Measurements from ENCODE around the gene JCHAIN.
A peak's percentile ranks its signal among the peaks of the same experiment; 100 is the strongest.
"Not testable (repeated sequence)": the region's sequence is repeated elsewhere in the genome, so short reads cannot be mapped to it uniquely, and the experiment has no call there.

JCHAIN gene

GRCh38 chr4:70666369-70666768 lies at the start of gene JCHAIN:
JCHAIN (minus strand) TSS chr4:70666508; CDS start chr4:70666490, 18 bp downstream.
- no peak for DNase-seq

GRCh38 chr4:70715097-70715496 lies 48.8 kb upstream of the JCHAIN start:
- DNase-seq = no peak

DNA sequence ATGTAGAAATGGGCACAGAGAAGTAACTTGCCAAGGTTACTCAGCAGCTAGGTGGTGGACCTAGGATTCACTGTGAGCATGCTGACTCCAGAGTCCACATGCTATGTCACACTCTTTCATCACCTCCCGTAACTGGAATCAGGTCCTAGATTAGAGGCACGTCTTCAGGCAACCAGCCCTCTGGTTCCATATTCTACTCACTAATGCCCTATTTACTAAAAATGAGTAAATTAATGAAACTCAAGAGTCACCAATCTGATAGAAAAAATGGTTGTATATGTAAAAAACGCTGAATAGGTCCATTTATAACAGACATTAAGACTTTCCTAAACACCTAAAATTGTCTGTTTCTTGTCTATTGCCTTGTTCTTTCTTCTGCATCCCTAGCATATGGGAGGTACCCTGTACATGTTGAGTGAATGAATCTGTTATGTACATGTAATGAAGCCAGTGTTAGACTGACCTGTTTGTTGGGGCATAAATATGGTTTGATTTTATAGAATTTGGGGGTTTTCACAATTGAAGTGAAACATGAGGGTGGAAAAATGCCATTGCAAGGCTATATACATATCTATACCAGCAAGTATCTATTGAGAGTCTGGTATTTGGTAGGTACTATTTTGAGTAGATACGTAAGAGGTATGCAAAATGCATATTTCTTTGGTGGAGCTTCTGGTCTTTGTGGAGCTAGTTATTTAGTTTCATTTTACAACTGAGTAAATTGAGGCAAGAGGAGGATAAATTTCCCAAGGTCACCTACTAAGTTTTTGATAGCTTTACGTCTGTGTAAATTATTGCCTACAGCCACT lies 48.0 kb upstream of the JCHAIN start:
- DNase-seq = no peak

DNA sequence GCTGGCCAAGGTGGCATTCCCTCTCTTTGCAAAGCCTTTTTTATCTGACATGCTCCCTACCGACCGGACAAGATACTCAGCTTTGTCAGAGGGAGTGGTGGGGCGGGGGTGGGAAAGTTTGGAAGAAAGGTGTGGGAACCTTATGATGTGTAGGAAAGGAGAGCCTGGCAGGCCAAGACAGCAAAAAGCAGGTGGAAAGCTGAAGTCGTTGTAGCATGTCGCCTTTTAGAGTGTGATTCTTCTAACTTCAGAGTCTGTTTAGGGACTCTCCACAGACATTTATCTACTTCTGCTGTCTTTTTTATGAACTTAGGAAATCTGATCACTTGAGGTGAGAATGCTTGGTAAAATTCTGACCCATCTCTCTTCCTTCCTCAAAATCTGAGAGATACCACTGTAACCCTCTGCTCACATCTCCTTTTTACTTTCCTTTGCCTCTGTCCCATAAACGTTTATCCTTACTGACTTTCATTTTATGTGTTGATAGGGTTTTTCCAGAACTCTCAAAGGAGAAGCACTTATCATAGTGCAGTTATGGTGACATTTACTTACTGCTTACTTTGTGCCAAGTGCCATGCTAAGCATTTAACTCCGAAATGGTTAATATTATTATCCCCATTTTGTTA lies 47.3 kb upstream of the JCHAIN start:
- no peak for DNase-seq

DNA sequence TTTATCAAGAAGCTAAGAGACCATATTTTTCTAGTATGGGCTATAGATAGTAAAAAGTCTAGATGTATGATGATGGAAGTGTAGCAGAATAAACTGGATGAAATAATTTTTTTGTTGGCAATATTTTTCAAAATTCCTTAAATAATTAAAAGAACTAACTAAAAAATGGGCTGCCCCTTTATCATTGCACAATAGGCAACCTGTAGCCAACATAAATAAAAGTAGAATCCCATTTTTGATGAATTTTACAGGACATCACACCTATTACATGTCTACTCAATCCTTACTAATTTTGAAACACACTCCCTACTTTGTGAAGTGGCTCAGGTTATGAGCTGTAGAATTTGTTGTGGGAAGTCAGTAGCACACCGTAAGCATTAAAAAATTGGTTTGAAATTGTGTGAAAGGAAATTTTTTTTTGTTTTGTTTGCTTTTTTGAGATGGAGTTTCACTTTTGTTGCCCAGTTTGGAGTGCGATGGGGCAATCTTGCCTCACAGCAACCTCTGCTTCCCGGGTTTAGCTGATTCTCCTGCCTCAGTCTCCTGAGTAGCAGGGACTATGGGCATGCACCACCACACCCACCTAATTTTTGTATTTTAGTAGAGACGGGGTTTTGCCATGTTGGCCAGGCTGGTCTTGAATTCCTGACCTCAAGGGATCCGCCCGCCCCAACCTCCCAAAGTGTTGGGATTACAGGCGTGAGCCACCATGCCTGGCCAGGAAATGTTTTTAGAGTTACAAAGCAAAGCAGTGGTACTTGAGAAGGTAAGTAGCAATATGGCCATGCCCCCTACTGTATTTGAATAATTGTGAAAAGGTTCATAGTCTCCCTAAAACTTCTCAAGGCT lies 46.5 kb upstream of the JCHAIN start:
- DNase-seq = no peak

GRCh38 chr4:70712150-70712549 lies 45.8 kb upstream of the JCHAIN start:
- DNase-seq = no peak

GRCh38 chr4:70711599-70711998 lies 45.3 kb upstream of the JCHAIN start:
- DNase-seq = no peak

DNA sequence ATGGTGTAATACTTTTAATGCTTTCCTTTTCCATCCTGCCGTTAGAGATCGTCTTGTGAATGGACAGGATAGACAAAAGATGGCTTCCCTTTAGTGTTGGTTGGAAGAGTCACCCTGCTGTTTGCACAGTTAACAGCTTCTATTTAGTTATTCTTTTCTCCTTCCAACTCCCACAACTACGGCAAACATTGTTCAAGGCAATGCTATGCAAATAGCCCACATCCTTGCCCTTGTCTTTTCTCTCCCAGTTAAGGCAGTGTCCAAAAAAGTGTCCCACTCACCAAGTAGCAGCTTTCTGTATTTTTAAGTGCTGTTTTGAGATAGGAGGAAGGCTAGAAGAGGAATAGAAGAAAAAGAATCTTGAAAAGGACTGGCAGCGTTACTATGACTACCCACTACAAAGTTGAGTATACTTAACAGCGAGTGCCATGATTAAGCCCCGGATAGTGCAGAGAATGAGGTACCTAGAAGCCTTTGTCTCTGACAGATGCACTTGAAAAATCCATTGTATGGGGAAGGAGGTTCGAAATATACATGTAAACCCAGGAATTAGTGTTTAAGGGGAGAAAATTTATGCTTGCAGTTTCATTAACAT lies 43.4 kb upstream of the JCHAIN start:
- DNase-seq = no peak

DNA sequence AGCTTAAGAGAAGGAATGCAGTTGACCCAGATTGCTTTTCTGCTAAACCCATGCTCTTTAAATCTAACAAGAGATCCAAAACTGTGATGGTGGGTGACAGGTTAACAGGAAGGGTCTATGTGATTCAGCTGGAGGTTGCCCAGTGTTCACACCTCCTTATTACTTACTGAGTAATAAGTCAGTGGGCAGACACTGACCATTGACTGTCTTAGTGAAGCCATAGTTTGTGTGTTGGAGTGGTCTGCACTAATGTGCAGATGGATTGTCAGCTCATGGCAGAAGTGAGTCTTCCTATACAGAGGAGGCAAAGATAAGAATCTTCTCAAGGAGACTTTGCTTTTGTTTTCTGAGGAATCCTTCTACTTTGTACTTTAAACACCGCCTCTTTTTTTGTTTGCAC lies 40.2 kb upstream of the JCHAIN start:
- no peak for DNase-seq

- no peak for DNase-seq
Measured at GRCh38 chr4:70706044-70706461, 39.7 kb upstream of the JCHAIN start.

DNA sequence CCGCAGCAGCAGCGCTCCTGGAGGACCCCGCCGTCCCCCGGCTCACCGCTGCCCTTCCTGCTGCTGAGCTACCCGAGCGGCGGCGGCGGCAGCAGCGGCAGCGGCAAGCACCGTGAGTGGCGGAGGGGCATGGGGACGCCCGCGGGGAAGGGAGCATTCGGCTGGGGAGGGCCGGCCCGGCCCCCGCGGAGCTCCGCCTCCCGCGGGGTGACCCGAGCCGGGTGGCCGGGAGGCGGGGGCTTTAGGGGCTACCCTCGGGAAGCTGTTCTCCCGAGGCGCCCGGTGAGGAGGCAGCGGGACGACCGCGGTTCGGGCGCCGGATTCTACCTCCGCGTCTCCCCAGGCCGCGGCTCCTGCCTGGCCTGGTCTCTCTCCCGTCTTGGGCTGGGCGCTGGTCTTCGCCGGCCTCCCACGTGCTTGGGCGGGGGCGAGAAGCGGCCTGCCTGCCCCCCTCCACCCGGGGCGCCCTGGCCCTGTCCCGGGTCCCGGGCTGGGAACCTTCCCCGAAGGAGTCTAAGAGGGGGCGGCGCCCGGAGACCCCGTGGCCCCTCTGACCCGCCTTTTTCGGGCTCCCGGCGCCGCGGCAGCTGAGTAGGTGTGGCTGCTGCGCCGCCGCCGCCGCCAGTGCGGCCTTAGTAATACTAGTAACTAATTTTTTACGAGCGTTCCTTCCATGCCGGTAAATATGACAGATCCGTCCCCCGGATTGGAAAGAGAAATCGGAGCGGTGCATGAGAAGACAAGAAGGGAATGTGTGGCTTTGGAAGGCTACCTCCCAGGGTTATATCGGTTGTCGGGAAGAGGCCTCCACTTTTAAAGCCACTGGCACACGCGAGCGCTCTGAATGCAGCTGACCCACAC lies 39.1 kb upstream of the JCHAIN start:
- peak; percentile 54 for DNase-seq

DNA sequence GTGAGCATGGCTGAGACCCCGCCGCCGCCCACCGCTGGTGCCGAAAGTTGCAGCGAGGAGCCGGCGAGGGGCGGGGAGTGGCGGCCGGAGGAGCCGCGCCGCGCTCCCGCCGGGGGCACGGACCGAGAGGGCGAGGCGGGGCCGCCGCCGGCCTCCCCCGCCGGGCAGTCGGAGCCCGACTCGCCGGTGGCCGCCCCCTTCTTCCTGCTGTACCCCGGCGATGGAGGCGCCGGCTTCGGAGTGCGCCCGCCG lies 38.5 kb upstream of the JCHAIN start:
- DNase-seq = no peak

DNA sequence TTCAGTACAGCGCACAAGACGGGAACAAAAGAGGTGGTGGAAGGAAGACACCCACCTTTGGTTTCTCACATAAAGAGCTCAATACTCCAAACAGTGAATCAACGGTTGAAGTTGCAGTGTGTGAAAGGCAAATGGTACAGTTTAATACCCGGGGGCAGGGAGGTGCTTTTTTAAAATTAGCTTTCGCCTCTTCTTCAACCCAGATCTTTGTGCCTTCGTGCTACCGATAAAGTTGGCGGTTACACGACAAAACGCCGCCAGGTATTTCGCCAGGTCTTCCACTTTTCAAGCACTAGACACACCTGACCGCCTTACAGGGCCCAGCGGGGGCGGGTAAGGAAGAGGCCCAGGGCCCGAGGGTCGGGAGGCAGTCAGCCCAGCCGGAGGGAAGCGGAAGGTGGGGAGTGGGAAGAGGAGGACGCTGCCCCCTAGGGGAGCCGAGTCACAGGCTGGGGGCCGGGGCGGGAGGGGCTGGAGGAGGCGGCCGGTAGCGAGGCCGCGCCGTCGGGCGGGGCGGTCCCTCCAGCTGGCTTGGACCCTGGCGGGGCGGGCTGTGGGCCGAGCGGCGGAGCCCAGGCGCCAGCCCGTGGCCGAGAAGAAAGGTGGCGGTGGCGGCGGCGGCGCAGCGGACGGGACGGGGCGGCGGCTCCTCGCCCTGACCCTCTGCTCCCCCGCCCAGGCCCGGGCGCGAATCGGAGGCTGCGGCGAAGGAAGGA lies 38.1 kb upstream of the JCHAIN start:
- DNase-seq = peak; percentile 56

- peak; percentile 84 for DNase-seq
Measured at GRCh38 chr4:70703619-70704214, 37.4 kb upstream of the JCHAIN start.

- not testable (repeated sequence) for DNase-seq
Measured at GRCh38 chr4:70702592-70702991, 36.3 kb upstream of the JCHAIN start.

GRCh38 chr4:70701271-70701670 lies 35.0 kb upstream of the JCHAIN start:
- DNase-seq = no peak

- DNase-seq = no peak
Measured at GRCh38 chr4:70700712-70701111, 34.4 kb upstream of the JCHAIN start.

- DNase-seq = not testable (repeated sequence)
Measured at GRCh38 chr4:70698435-70698834, 32.1 kb upstream of the JCHAIN start.

DNA sequence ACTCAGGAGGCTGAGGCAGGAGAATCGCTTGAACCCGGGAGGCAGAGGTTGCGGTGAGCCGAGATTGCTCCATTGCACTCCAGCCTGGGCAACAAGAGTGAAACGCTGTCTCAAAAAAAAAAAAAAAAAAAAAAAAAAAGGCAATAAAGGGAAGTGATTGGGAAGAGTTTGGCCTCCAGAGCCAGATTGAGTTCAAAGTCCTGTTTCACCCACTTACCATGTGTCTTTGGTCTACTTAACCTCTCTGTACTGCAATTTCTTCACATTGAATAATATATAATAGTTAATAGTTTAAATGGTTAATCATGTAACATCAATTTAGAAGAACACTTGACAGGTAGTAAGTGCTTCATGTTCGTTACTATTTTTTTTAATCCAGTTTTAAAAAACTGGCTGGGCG lies 28.3 kb upstream of the JCHAIN start:
- DNase-seq = not testable (repeated sequence)

- DNase-seq = no peak
Measured at GRCh38 chr4:70691661-70692060, 25.4 kb upstream of the JCHAIN start.

- no peak for DNase-seq
Measured at GRCh38 chr4:70688795-70689231, 22.5 kb upstream of the JCHAIN start.
